ENCODE data around the gene TMEM132A. TPM values are rescaled to one million over a fixed set of nuclear protein-coding genes. Genes with fewer than 3 reads are reported as not detected.

The TMEM132A gene
- total RNA-seq, 1 donor from 2014 or later = 34.0 TPM

DNA sequence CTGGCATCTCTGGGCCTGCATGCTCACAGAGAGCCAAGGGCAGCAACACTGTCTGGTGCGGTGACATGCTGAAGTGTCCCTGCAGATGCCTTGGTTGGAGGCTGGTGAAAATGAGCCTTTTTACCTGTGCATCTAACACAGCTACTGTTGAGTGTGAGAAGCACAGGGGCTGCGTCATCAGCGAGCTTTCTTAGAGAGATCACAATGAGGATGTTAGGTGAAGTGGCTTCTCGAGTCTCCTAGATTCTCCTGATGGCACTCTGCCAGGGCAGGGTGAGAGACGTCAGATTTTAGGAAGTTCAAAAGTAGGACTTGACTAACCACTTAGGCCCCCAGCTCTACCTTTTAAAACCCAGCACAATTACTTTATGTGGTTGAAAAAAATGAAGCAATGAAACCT lies 31.3 kb downstream of the TMEM132A start:
- H3K4me3 Mint-ChIP-seq = no peak overlapping the region
- no peak overlapping the region for H3K27ac ChIP-seq
- no peaks in the 10 kb centered on the region for H4K20me1 ChIP-seq (ENCODE audit: low read depth)
- H3K4me2 ChIP-seq = no peak overlapping the region
- peaks cover 27% of the 10 kb centered on the region for H3K27me3 Mint-ChIP-seq (ENCODE audit: insufficient read depth, low read depth)
- no peak overlapping the region for H3K27ac Mint-ChIP-seq
- no peak overlapping the region for H2AFZ ChIP-seq (replicated peaks)
- H3K4me1 Mint-ChIP-seq = peaks cover 19% of the 10 kb centered on the region
- TF ChIP-seq EZH2 (IDR thresholded peaks at IDR 0.05) (no peak), EZH2phosphoT487 (IDR thresholded peaks at IDR 0.05) (no peak)
- TF ChIP-seq, protein P1, sequence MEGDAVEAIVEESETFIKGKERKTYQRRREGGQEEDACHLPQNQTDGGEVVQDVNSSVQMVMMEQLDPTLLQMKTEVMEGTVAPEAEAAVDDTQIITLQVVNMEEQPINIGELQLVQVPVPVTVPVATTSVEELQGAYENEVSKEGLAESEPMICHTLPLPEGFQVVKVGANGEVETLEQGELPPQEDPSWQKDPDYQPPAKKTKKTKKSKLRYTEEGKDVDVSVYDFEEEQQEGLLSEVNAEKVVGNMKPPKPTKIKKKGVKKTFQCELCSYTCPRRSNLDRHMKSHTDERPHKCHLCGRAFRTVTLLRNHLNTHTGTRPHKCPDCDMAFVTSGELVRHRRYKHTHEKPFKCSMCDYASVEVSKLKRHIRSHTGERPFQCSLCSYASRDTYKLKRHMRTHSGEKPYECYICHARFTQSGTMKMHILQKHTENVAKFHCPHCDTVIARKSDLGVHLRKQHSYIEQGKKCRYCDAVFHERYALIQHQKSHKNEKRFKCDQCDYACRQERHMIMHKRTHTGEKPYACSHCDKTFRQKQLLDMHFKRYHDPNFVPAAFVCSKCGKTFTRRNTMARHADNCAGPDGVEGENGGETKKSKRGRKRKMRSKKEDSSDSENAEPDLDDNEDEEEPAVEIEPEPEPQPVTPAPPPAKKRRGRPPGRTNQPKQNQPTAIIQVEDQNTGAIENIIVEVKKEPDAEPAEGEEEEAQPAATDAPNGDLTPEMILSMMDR (IDR thresholded peaks at IDR 0.05) = no peak
- peaks cover 9% of the 10 kb centered on the region for H3K4me1 ChIP-seq
- DNase-seq (ENCODE audit: low spot score) = no peak
- no peaks in the 10 kb centered on the region for H3K36me3 ChIP-seq
- peaks cover 29% of the 10 kb centered on the region for H3K27me3 ChIP-seq
- H3K9me3 ChIP-seq (ENCODE audit: low read depth) = no peaks in the 10 kb centered on the region
- H3F3A ChIP-seq (ENCODE audit: low read depth) = peaks cover 9% of the 10 kb centered on the region
- H3K4me3 ChIP-seq = no peak overlapping the region
- H3K79me2 ChIP-seq (ENCODE audit: low read depth) = no peaks in the 10 kb centered on the region
- H3K36me3 Mint-ChIP-seq = no peaks in the 10 kb centered on the region
- no peaks in the 10 kb centered on the region for H3K9me3 Mint-ChIP-seq
- H3K9ac ChIP-seq = no peak overlapping the region

DNA sequence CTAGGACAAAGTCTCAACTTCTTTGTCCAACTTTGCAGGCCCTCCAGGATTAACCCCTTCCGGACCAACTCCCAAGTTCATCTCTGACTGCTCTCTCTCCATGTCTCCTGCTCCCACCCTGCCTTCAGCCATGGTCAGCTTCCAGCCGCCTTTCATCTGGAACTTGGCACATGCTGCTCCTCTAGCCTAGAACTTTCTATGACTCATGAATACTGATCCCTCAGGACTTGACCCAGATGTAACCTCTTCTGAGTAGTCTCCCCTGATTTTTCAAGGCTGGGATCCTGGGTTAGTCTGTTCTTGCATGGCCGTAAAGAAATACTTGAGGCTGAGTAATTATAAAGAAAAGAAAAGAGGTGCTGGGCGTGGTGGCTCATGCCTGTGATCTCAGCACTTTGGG lies 32.9 kb downstream of the TMEM132A start:
- TF ChIP-seq EZH2 (IDR thresholded peaks at IDR 0.05) (no peak), EZH2phosphoT487 (IDR thresholded peaks at IDR 0.05) (no peak)
- TF ChIP-seq, protein P1 (IDR thresholded peaks at IDR 0.05) = no peak
- H3K27ac Mint-ChIP-seq = no peak overlapping the region
- DNase-seq (ENCODE audit: low spot score) = no peak
- no peaks in the 10 kb centered on the region for H3K9me3 Mint-ChIP-seq
- no peak overlapping the region for H3K4me3 Mint-ChIP-seq
- H3K27me3 Mint-ChIP-seq (ENCODE audit: insufficient read depth, low read depth) = peaks cover 17% of the 10 kb centered on the region
- no peaks in the 10 kb centered on the region for H3K79me2 ChIP-seq (ENCODE audit: low read depth)
- H3K4me2 ChIP-seq = no peak overlapping the region
- no peak overlapping the region for H2AFZ ChIP-seq (replicated peaks)
- no peaks in the 10 kb centered on the region for H3K36me3 ChIP-seq
- no peak overlapping the region for H3K4me3 ChIP-seq
- H3K9ac ChIP-seq = no peak overlapping the region
- H3F3A ChIP-seq (ENCODE audit: low read depth) = peaks cover 2% of the 10 kb centered on the region
- peaks cover 12% of the 10 kb centered on the region for H3K4me1 Mint-ChIP-seq
- H4K20me1 ChIP-seq (ENCODE audit: low read depth) = no peaks in the 10 kb centered on the region
- H3K9me3 ChIP-seq (ENCODE audit: low read depth) = no peaks in the 10 kb centered on the region
- H3K27ac ChIP-seq = no peak overlapping the region
- H3K36me3 Mint-ChIP-seq = no peaks in the 10 kb centered on the region
- peaks cover 3% of the 10 kb centered on the region for H3K4me1 ChIP-seq
- H3K27me3 ChIP-seq = peaks cover 17% of the 10 kb centered on the region

DNA sequence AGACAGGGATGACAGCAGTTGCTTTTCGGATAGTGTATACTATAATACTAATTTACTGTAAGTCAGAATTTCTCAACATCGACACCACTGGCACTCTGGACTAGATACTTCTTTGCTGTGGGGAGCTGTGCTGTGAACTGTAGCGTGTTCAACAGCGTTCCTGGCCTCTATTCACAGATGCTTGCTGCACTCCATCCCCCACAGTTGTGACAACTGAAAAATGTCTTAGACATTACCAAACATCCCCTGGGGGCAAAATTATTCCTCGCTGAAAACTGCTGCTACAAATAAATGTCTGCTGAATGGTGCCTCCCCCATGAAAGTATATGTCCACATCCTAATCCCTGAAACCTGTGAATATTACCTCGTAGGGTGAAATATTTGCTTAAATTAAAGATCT lies 35.2 kb downstream of the TMEM132A start:
- no peaks in the 10 kb centered on the region for H3K79me2 ChIP-seq (ENCODE audit: low read depth)
- H3K27me3 ChIP-seq = peaks cover 8% of the 10 kb centered on the region
- H3K4me1 ChIP-seq = no peaks in the 10 kb centered on the region
- no peak for TF ChIP-seq EZH2 (IDR thresholded peaks at IDR 0.05)
- no peak for TF ChIP-seq EZH2phosphoT487 (IDR thresholded peaks at IDR 0.05)
- TF ChIP-seq, protein P1 (IDR thresholded peaks at IDR 0.05) = no peak
- no peaks in the 10 kb centered on the region for H3K9me3 Mint-ChIP-seq
- H3K27me3 Mint-ChIP-seq (ENCODE audit: insufficient read depth, low read depth) = peaks cover 6% of the 10 kb centered on the region
- H3K4me1 Mint-ChIP-seq = no peaks in the 10 kb centered on the region
- no peak for DNase-seq (ENCODE audit: low spot score)
- H3K4me3 Mint-ChIP-seq = no peak overlapping the region
- no peaks in the 10 kb centered on the region for H3F3A ChIP-seq (ENCODE audit: low read depth)
- H3K36me3 Mint-ChIP-seq = no peaks in the 10 kb centered on the region
- no peak overlapping the region for H2AFZ ChIP-seq (replicated peaks)
- H3K4me2 ChIP-seq = no peak overlapping the region
- H3K27ac Mint-ChIP-seq = no peak overlapping the region
- no peak overlapping the region for H3K27ac ChIP-seq
- H4K20me1 ChIP-seq (ENCODE audit: low read depth) = no peaks in the 10 kb centered on the region
- no peak overlapping the region for H3K4me3 ChIP-seq
- H3K9me3 ChIP-seq (ENCODE audit: low read depth) = no peaks in the 10 kb centered on the region
- no peaks in the 10 kb centered on the region for H3K36me3 ChIP-seq
- no peak overlapping the region for H3K9ac ChIP-seq
